Measurements from ENCODE around the gene PDE6H.

Gene PDE6H

DNA sequence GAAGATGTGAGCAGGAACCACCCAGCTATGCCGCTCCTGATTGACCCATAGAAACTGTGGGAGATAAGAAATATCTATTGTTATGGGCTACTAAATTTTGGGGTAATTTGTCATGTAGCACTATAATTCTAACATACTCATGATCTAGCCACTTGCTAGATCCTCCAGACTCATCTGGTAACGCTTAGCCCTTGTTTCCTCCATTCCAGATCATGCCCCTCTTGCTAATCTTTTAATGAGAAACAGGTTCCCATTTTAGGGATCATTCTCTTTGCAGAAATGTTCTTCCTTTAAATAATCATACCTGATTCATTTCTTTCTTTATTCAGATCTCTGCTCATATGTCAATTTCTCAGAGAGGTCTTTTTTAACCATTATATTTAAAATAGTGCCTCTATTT, 7.6 kb upstream of the PDE6H start:
- H3K4me1 Mint-ChIP-seq (ENCODE audit: low read depth in 2 of 2), result peaks cover 24 to 47% of the 10 kb centered on the region in 2 donors

DNA sequence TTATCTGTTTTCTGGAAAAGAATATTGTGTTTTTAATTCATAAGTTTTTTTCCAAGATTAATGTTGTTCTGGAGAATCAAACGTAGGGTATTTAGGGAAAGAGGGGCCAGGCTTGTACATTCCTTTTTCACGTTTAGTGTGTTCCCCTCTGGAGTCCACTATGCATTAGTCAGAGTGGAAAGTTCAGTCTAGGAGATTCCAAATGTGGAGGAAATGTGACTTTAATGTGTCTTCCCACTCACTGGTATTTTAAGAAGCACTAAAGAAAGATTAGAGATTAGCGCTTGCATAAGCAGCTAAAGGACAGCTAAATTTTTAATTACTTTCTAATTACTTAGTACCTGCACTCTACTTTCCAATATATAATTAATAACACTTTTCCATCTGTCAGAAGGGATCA, 4.4 kb upstream of the PDE6H start:
- Mint-ChIP-seq H3K4me1 (ENCODE audit: low read depth in 2 of 2) (peaks cover 14 to 29% of the 10 kb centered on the region in 2 donors), H3K27me3 (no peaks in the 10 kb centered on the region), H3K4me3 (no peak overlapping the region), H3K36me3 (ENCODE audit: insufficient read depth) (no peaks in the 10 kb centered on the region), H3K9me3 (peaks cover 0 to 1% of the 10 kb centered on the region in 2 donors), H3K27ac (no peak overlapping the region)
- DNase-seq, result no peak
- ATAC-seq (replicated peaks), result no peak

More for the DNA sequence above, 7.6 kb upstream of the PDE6H start:
- Mint-ChIP-seq H3K36me3 (ENCODE audit: insufficient read depth) (peaks cover 19% of the 10 kb centered on the region), H3K9me3 (peaks cover 0 to 1% of the 10 kb centered on the region in 2 donors), H3K4me3 (no peak overlapping the region), H3K27ac (peak overlapping the region in 1 of 2 donors; percentile 99), H3K27me3 (no peaks in the 10 kb centered on the region)
- DNase-seq, result no peak
- no peak for ATAC-seq (replicated peaks)

GRCh38 chr12:14970473-14970872, 2.4 kb upstream of the PDE6H start:
- Mint-ChIP-seq H3K4me1 (ENCODE audit: low read depth in 2 of 2) (peaks cover 5 to 21% of the 10 kb centered on the region in 2 donors), H3K4me3 (no peak overlapping the region), H3K27me3 (peaks cover 0 to 6% of the 10 kb centered on the region in 2 donors), H3K9me3 (no peaks in the 10 kb centered on the region), H3K36me3 (ENCODE audit: insufficient read depth) (no peaks in the 10 kb centered on the region), H3K27ac (no peak overlapping the region)
- ATAC-seq (replicated peaks), result no peak
- no peak for DNase-seq

GRCh38 chr12:14974633-14975032, 1.8 kb downstream of the PDE6H start:
- no peak for DNase-seq
- H3K4me1 Mint-ChIP-seq (ENCODE audit: low read depth in 2 of 2), result peaks cover 3 to 31% of the 10 kb centered on the region in 2 donors
- no peak for ATAC-seq (replicated peaks)
- H3K9me3 Mint-ChIP-seq, result no peaks in the 10 kb centered on the region
- no peak overlapping the region for H3K4me3 Mint-ChIP-seq
- H3K27me3 Mint-ChIP-seq, result peaks cover 0 to 6% of the 10 kb centered on the region in 2 donors
- no peak overlapping the region for H3K27ac Mint-ChIP-seq
- no peaks in the 10 kb centered on the region for H3K36me3 Mint-ChIP-seq (ENCODE audit: insufficient read depth)

DNA sequence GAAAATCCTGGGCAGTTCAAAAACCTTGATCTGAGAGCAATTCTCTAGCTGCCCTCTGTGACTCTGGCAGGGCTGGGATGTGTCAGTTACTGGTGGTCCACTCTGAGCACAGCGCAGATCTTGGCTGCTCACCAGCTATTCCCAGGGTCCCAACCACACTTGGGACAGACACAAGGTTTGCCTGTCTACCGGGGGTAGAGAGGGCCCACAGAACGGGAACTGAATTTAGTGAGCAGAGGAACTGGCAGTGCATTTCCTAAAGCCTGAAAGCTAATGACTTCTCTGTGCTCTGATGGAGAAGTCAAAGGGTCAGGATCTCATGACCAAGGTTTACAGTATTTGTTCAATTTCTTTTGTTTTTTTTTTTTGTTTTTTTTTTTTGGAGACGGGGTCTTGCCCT, 2.6 kb downstream of the PDE6H start:
- H3K9me3 Mint-ChIP-seq, result no peaks in the 10 kb centered on the region
- H3K4me3 Mint-ChIP-seq, result no peak overlapping the region
- H3K36me3 Mint-ChIP-seq (ENCODE audit: insufficient read depth), result no peaks in the 10 kb centered on the region
- peaks cover 7 to 37% of the 10 kb centered on the region in 2 donors for H3K4me1 Mint-ChIP-seq (ENCODE audit: low read depth in 2 of 2)
- ATAC-seq (replicated peaks), result no peak
- H3K27me3 Mint-ChIP-seq, result peaks cover 0 to 6% of the 10 kb centered on the region in 2 donors
- no peak overlapping the region for H3K27ac Mint-ChIP-seq
- DNase-seq, result no peak

GRCh38 chr12:14976658-14977057, 3.8 kb downstream of the PDE6H start:
- no peak for ATAC-seq (replicated peaks)
- peaks cover 15 to 37% of the 10 kb centered on the region in 2 donors for H3K4me1 Mint-ChIP-seq (ENCODE audit: low read depth in 2 of 2)

GRCh38 chr12:14979468-14979867, 6.6 kb downstream of the PDE6H start:
- no peak overlapping the region for H3K4me3 Mint-ChIP-seq
- H3K27ac Mint-ChIP-seq, result no peak overlapping the region
- peaks cover 3% of the 10 kb centered on the region for H3K36me3 Mint-ChIP-seq (ENCODE audit: insufficient read depth)
- no peaks in the 10 kb centered on the region for H3K9me3 Mint-ChIP-seq
- H3K27me3 Mint-ChIP-seq, result peaks cover 0 to 2% of the 10 kb centered on the region in 2 donors
- DNase-seq (no peak), ATAC-seq (replicated peaks) (peak; percentile 41)
- peaks cover 21 to 32% of the 10 kb centered on the region in 2 donors for H3K4me1 Mint-ChIP-seq (ENCODE audit: low read depth in 2 of 2)

More at GRCh38 chr12:14976658-14977057, 3.8 kb downstream of the PDE6H start:
- DNase-seq, result no peak
- Mint-ChIP-seq H3K27ac (no peak overlapping the region), H3K27me3 (peaks cover 0 to 6% of the 10 kb centered on the region in 2 donors), H3K4me3 (no peak overlapping the region), H3K36me3 (ENCODE audit: insufficient read depth) (no peaks in the 10 kb centered on the region), H3K9me3 (no peaks in the 10 kb centered on the region)

DNA sequence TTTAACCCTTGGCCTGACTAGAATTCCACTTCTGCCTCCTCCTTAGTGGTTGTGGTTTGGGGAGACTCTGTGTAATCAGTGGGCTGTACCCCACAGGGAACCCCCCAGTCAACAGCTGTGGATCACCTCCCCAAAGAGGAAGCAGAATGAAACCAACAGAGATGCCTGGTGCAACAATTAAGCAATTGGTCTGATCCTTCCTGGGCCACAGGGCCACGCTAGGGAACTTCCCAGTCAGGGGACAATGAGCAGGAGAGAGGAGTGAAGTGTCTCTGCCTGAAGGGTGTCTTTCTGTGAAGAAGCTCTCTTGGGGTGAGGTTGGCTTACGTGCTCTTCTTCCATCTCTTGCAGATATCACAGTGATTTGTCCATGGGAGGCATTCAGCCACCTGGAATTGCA, 8.2 kb downstream of the PDE6H start:
- DNase-seq (no peak), ATAC-seq (replicated peaks) (peak; percentile 17)
- H3K9me3 Mint-ChIP-seq, result no peaks in the 10 kb centered on the region
- H3K27me3 Mint-ChIP-seq, result peaks cover 0 to 8% of the 10 kb centered on the region in 2 donors
- peaks cover 3% of the 10 kb centered on the region for H3K36me3 Mint-ChIP-seq (ENCODE audit: insufficient read depth)
- no peak overlapping the region for H3K27ac Mint-ChIP-seq
- H3K4me1 Mint-ChIP-seq (ENCODE audit: low read depth in 2 of 2), result peaks cover 22 to 34% of the 10 kb centered on the region in 2 donors
- no peak overlapping the region for H3K4me3 Mint-ChIP-seq

GRCh38 chr12:14982562-14982961, 9.7 kb downstream of the PDE6H start:
- DNase-seq (no peak), ATAC-seq (replicated peaks) (no peak)
- Mint-ChIP-seq H3K4me1 (ENCODE audit: low read depth in 2 of 2) (peaks cover 22 to 34% of the 10 kb centered on the region in 2 donors), H3K27ac (peak overlapping the region in 1 of 2 donors; percentile 19), H3K27me3 (peaks cover 0 to 15% of the 10 kb centered on the region in 2 donors), H3K36me3 (ENCODE audit: insufficient read depth) (peaks cover 3% of the 10 kb centered on the region), H3K4me3 (no peak overlapping the region), H3K9me3 (no peaks in the 10 kb centered on the region)

DNA sequence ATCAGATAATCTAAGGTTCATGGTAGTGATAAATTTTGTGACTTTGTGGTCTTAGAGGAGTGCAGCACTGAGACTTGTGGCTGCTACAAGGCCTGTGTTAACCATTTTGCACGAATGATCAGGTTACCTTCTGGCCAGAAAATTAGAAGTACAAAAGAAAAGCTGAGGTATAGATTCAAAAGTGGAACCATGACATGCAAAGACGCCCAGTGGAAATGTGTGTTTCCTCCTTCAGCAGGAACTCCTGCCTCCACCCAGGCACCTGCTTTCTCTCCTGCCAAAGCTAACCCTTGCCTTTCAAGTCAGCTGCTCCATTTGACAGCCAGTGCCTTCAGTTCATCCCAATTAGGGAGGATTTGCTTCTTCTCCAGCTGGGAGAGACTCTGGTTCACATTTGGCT, 10.1 kb downstream of the PDE6H start:
- no peak for DNase-seq
- Mint-ChIP-seq H3K9me3 (no peaks in the 10 kb centered on the region), H3K4me3 (no peak overlapping the region), H3K36me3 (ENCODE audit: insufficient read depth) (peaks cover 3% of the 10 kb centered on the region), H3K27me3 (peaks cover 0 to 15% of the 10 kb centered on the region in 2 donors), H3K27ac (peak overlapping the region in 1 of 2 donors; percentile 19), H3K4me1 (ENCODE audit: low read depth in 2 of 2) (peaks cover 21 to 34% of the 10 kb centered on the region in 2 donors)
- no peak for ATAC-seq (replicated peaks)

- peaks cover 3% of the 10 kb centered on the region for H3K36me3 Mint-ChIP-seq (ENCODE audit: insufficient read depth)
- no peaks in the 10 kb centered on the region for H3K9me3 Mint-ChIP-seq
- ATAC-seq (replicated peaks), result no peak
- H3K4me1 Mint-ChIP-seq (ENCODE audit: low read depth in 2 of 2), result peaks cover 23 to 26% of the 10 kb centered on the region in 2 donors
- no peak overlapping the region for H3K27ac Mint-ChIP-seq
- no peak for DNase-seq
- H3K4me3 Mint-ChIP-seq, result no peak overlapping the region
- peaks cover 0 to 15% of the 10 kb centered on the region in 2 donors for H3K27me3 Mint-ChIP-seq
Measured at GRCh38 chr12:14984036-14984435, 11.2 kb downstream of the PDE6H start.

GRCh38 chr12:14984766-14985285, 12.0 kb downstream of the PDE6H start:
- Mint-ChIP-seq H3K27me3 (peaks cover 0 to 15% of the 10 kb centered on the region in 2 donors), H3K36me3 (ENCODE audit: insufficient read depth) (peaks cover 3% of the 10 kb centered on the region)
- ATAC-seq (replicated peaks), result no peak

DNA sequence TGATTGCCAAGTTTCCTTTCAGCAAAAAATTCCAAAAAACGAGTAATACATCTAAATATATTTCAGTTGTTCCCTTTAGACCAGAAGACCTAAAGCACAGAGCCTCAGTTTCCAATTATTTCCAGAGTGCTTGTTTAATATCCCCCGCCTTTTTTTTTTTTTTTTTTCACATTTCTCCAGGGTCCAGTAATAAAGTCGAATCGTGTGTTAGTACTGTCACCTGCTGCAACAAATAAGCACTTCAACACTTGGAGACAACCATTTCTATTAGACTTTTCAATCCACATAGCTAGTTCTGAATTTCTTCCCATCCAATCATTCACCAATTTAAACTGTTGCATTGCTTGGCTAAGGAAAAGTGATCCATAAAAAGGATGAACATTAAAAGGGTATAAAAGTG, 13.6 kb downstream of the PDE6H start:
- Mint-ChIP-seq H3K27me3 (peaks cover 0 to 15% of the 10 kb centered on the region in 2 donors), H3K9me3 (no peaks in the 10 kb centered on the region), H3K4me3 (no peak overlapping the region), H3K36me3 (ENCODE audit: insufficient read depth) (peaks cover 3% of the 10 kb centered on the region), H3K27ac (no peak overlapping the region), H3K4me1 (ENCODE audit: low read depth in 2 of 2) (peaks cover 14% of the 10 kb centered on the region in 2 donors)
- no peak for DNase-seq
- ATAC-seq (replicated peaks), result no peak

More at GRCh38 chr12:14984766-14985285, 12.0 kb downstream of the PDE6H start:
- peak overlapping the region in 1 of 2 donors; percentile 47 for H3K27ac Mint-ChIP-seq
- H3K4me3 Mint-ChIP-seq, result no peak overlapping the region
- DNase-seq, result no peak
- no peaks in the 10 kb centered on the region for H3K9me3 Mint-ChIP-seq
- H3K4me1 Mint-ChIP-seq (ENCODE audit: low read depth in 2 of 2), result peaks cover 18 to 24% of the 10 kb centered on the region in 2 donors

GRCh38 chr12:14988035-14988434, 15.2 kb downstream of the PDE6H start:
- Mint-ChIP-seq H3K4me1 (ENCODE audit: low read depth in 2 of 2) (peaks cover 9 to 11% of the 10 kb centered on the region in 2 donors), H3K27ac (no peak overlapping the region), H3K36me3 (ENCODE audit: insufficient read depth) (peaks cover 3% of the 10 kb centered on the region), H3K27me3 (peaks cover 0 to 15% of the 10 kb centered on the region in 2 donors), H3K4me3 (no peak overlapping the region), H3K9me3 (no peaks in the 10 kb centered on the region)
- no peak for ATAC-seq (replicated peaks)
- DNase-seq, result no peak
